GM23338 (cell line): Measurements from ENCODE around the gene AJUBA. TPM values are rescaled to one million over a fixed set of nuclear protein-coding genes. Genes with fewer than 3 reads are reported as not detected.

Experiments used
- ATAC-seq: fragments of 200-7000 bp; cut with Tn5 transposase; 3 replicates; pipeline ENCODE4 v1.9.1; 2020
- DNase-seq: peaks from one replicate; pipeline ENCODE4 v3.0.0-alpha.2; 2015; ENCODE audit warnings: low spot score
- H2AFZ ChIP-seq: fragments of 200-600 bp; sonication (generic); 2 replicates; pipeline ENCODE4 v1.8.0; 2016; ENCODE audit warnings: antibody characterized with exemption, mild to moderate bottlenecking, moderate library complexity
- H3F3A ChIP-seq: fragments of 200-600 bp; sonication (generic); replicated peaks from 2 replicates; pipeline ENCODE4 v1.8.0; 2017; ENCODE audit warnings: antibody characterized with exemption, mixed run types, low read depth
- H3K27ac ChIP-seq: fragments of 200-600 bp; sonication (generic); 2 replicates; pipeline ENCODE4 v1.6.1; 2016; ENCODE audit warnings: low read depth
- H3K27me3 ChIP-seq: fragments of 200-600 bp; sonication (generic); 2 replicates; pipeline ENCODE4 v1.8.0; 2016; ENCODE audit warnings: mild to moderate bottlenecking, mixed run types, moderate library complexity; ENCODE audit not compliant: insufficient read depth
- H3K36me3 ChIP-seq: fragments of 200-600 bp; sonication (generic); 2 replicates; pipeline ENCODE4 v1.8.0; 2016; ENCODE audit warnings: mild to moderate bottlenecking; ENCODE audit not compliant: insufficient read depth
- H3K4me1 ChIP-seq: fragments of 200-600 bp; sonication (generic); 2 replicates; pipeline ENCODE4 v1.8.0; 2016; ENCODE audit warnings: mild to moderate bottlenecking, moderate library complexity; ENCODE audit not compliant: insufficient read depth
- H3K4me2 ChIP-seq: fragments of 200-600 bp; sonication (generic); 2 replicates; pipeline ENCODE4 v1.7.1; 2017; ENCODE audit warnings: mixed run types
- H3K4me3 ChIP-seq: fragments of 200-600 bp; sonication (generic); 2 replicates; pipeline ENCODE4 v1.6.1; 2016; ENCODE audit warnings: mixed run types
- H3K79me2 ChIP-seq: fragments of 200-600 bp; sonication (generic); replicated peaks from 2 replicates; pipeline ENCODE4 v1.8.0; 2017; ENCODE audit warnings: mild to moderate bottlenecking; ENCODE audit not compliant: insufficient read depth
- H3K9me2 ChIP-seq: fragments of 200-600 bp; sonication (generic); 2 replicates; pipeline ENCODE4 v1.8.0; 2017; ENCODE audit not compliant: insufficient read depth
- H4K20me1 ChIP-seq: fragments of 200-600 bp; sonication (generic); replicated peaks from 2 replicates; pipeline ENCODE4 v1.8.0; 2017; ENCODE audit warnings: mild to moderate bottlenecking; ENCODE audit not compliant: insufficient read depth
- H3K27ac Mint-ChIP-seq: 2 replicates; pipeline ENCODE4 v1.8.0; 2020; ENCODE audit warnings: inconsistent platforms, mild to moderate bottlenecking, moderate library complexity, mixed read lengths
- H3K27me3 Mint-ChIP-seq: 3 replicates; pipeline ENCODE4 v1.8.0; 2022; ENCODE audit warnings: low read depth, mild to moderate bottlenecking, moderate library complexity, mixed read lengths, inconsistent platforms; ENCODE audit not compliant: insufficient read depth, poor library complexity
- H3K36me3 Mint-ChIP-seq: 3 replicates; pipeline ENCODE4 v1.8.0; 2021; ENCODE audit warnings: low read depth, mild to moderate bottlenecking, inconsistent platforms, moderate library complexity, mixed read lengths
- H3K4me1 Mint-ChIP-seq: 3 replicates; pipeline ENCODE4 v1.8.0; 2020; ENCODE audit warnings: mild to moderate bottlenecking, inconsistent platforms, mixed read lengths
- H3K4me3 Mint-ChIP-seq: 3 replicates; pipeline ENCODE4 v1.8.0; 2021; ENCODE audit warnings: moderate library complexity, mild to moderate bottlenecking, inconsistent platforms, mixed read lengths
- H3K9me3 Mint-ChIP-seq: 3 replicates; pipeline ENCODE4 v1.8.0; 2020; ENCODE audit warnings: moderate library complexity, mild to moderate bottlenecking, inconsistent platforms, mixed read lengths
- CREB1 ChIP-seq: fragments of 250-450 bp; sonication (Bioruptor Pico); IDR thresholded peaks from 2 replicates; pipeline ENCODE4 v1.5.0; 2020; ENCODE audit warnings: low read depth, mild to moderate bottlenecking, moderate library complexity
- CTCF ChIP-seq, 2 experiments: fragments of 200-600 bp in 1 of 2; sonication (generic) in 1 of 2; conservative IDR thresholded peaks; 2 replicates each; pipeline versions ENCODE4 v1.5.1 to v1.6.1; 2016 to 2017; ENCODE audit warnings: antibody characterized with exemption in 2 of 2, low read depth in 2 of 2, mild to moderate bottlenecking in 2 of 2, moderate library complexity in 1 of 2
- EZH2 ChIP-seq: fragments of 200-600 bp; sonication (generic); IDR thresholded peaks from one replicate; pipeline ENCODE4 v1.8.0; 2017; ENCODE audit warnings: antibody characterized with exemption, mild to moderate bottlenecking, low read depth; ENCODE audit not compliant: unreplicated experiment
- EZH2phosphoT487 ChIP-seq: fragments of 200-600 bp; sonication (generic); IDR thresholded peaks from one replicate; pipeline ENCODE4 v1.8.1; 2018; ENCODE audit warnings: antibody characterized with exemption; ENCODE audit not compliant: unreplicated experiment
- JUNB ChIP-seq: IDR thresholded peaks from one replicate; pipeline ENCODE4 v1.6.1; 2016; ENCODE audit warnings: antibody characterized with exemption; ENCODE audit not compliant: unreplicated experiment
- NANOG ChIP-seq: IDR thresholded peaks from 2 replicates; pipeline ENCODE4 v1.6.1; 2016; ENCODE audit warnings: antibody characterized with exemption, borderline replicate concordance
- POLR2AphosphoS5 ChIP-seq: IDR thresholded peaks from 2 replicates; pipeline ENCODE4 v1.6.1; 2016; ENCODE audit warnings: antibody characterized with exemption, low read depth
- STAT1 ChIP-seq: IDR thresholded peaks from one replicate; pipeline ENCODE4 v1.6.1; 2016; ENCODE audit warnings: antibody characterized with exemption; ENCODE audit not compliant: unreplicated experiment
- ZNF114 ChIP-seq: fragments of 250-450 bp; sonication (Bioruptor Pico); IDR thresholded peaks from 2 replicates; pipeline ENCODE4 v1.5.0; 2020; ENCODE audit warnings: mild to moderate bottlenecking, moderate library complexity
- ZNF331 ChIP-seq: fragments of 250-450 bp; sonication (Bioruptor Pico); IDR thresholded peaks from 2 replicates; pipeline ENCODE4 v1.5.0; 2020; ENCODE audit warnings: low read depth, mild to moderate bottlenecking, moderate library complexity
- ZNF462 ChIP-seq: fragments of 250-450 bp; sonication (Bioruptor Pico); IDR thresholded peaks from 2 replicates; pipeline ENCODE4 v1.5.0; 2020; ENCODE audit warnings: mild to moderate bottlenecking, moderate library complexity
- polyA plus RNA-seq: library from polyadenylated mRNA; unstranded; fragments of >200 nt; fragmentation: Nextera tagmentation; extraction: Ambion mirVana; gene quantifications from 2 replicates; pipeline ENCODE4 v1.2.1, GENCODE V29; 2016
- total RNA-seq: library from RNA; depleted of rRNA; stranded (reverse); fragments of >200 nt; shearing (Covaris generic); gene quantifications from 2 replicates; pipeline ENCODE4 v1.2.3, GENCODE V29; 2014
- TF ChIP-seq, protein P1 (sequence below): IDR thresholded peaks from 2 replicates; pipeline ENCODE4 v1.6.1; 2016; ENCODE audit warnings: antibody characterized with exemption
- TF ChIP-seq, protein P2 (sequence below): IDR thresholded peaks from one replicate; pipeline ENCODE4 v1.6.1; 2018; ENCODE audit warnings: antibody characterized with exemption; ENCODE audit not compliant: unreplicated experiment

The AJUBA gene
- total and polyA plus RNA-seq, 2 experiments from 2014 or later: 11.8 to 55.9 TPM

DNA sequence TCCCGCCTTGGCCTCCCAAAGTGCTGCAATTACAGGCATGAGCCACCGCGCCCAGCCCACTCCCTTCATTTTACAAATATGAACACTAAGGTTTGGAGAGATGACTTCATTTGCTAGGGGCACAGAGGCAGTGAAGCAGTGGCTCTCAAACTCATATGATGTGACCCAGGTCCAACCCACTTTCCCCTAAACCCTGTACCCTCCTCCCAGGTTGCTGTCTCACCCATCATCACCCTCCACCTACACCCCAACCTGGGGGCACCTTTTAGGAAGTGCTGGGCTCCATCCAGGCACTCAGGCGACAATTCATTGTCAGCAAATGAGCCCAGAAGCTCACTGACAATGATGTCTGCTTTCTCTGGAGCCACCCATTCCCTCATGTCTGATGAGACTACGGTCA is 58.6 kb downstream of the AJUBA start:
- Mint-ChIP-seq H3K36me3 (peaks cover 75% of the 10 kb centered on the region), H3K9me3 (no peaks in the 10 kb centered on the region; the same call in 2 of the 3 replicates), H3K27me3 (peaks cover 7% of the 10 kb centered on the region), H3K4me3 (no peak overlapping the region), H3K4me1 (peaks cover 12% of the 10 kb centered on the region; the same call in 2 of the 3 replicates), H3K27ac (no peak overlapping the region)
- no peak overlapping the region for H3K27ac ChIP-seq
- no peak for DNase-seq
- H3K79me2 ChIP-seq: peaks cover 21% of the 10 kb centered on the region
- H3K27me3 ChIP-seq: no peaks in the 10 kb centered on the region
- TF ChIP-seq EZH2phosphoT487 (no peak), ZNF331 (CRISPR knock-in tag) (no peak), ZNF114 (CRISPR knock-in tag) (no peak), NANOG (no peak), JUNB (no peak), CTCF (conservative IDR thresholded peaks at IDR 0.05; ENCODE audit: low read depth in 2 of 2) (no peak), POLR2AphosphoS5 (no peak), EZH2 (no peak), ZNF462 (CRISPR knock-in tag) (no peak), STAT1 (no peak), CREB1 (CRISPR knock-in tag) (no peak)
- TF ChIP-seq, protein P1, sequence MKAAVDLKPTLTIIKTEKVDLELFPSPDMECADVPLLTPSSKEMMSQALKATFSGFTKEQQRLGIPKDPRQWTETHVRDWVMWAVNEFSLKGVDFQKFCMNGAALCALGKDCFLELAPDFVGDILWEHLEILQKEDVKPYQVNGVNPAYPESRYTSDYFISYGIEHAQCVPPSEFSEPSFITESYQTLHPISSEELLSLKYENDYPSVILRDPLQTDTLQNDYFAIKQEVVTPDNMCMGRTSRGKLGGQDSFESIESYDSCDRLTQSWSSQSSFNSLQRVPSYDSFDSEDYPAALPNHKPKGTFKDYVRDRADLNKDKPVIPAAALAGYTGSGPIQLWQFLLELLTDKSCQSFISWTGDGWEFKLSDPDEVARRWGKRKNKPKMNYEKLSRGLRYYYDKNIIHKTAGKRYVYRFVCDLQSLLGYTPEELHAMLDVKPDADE: no peak
- TF ChIP-seq, protein P2, sequence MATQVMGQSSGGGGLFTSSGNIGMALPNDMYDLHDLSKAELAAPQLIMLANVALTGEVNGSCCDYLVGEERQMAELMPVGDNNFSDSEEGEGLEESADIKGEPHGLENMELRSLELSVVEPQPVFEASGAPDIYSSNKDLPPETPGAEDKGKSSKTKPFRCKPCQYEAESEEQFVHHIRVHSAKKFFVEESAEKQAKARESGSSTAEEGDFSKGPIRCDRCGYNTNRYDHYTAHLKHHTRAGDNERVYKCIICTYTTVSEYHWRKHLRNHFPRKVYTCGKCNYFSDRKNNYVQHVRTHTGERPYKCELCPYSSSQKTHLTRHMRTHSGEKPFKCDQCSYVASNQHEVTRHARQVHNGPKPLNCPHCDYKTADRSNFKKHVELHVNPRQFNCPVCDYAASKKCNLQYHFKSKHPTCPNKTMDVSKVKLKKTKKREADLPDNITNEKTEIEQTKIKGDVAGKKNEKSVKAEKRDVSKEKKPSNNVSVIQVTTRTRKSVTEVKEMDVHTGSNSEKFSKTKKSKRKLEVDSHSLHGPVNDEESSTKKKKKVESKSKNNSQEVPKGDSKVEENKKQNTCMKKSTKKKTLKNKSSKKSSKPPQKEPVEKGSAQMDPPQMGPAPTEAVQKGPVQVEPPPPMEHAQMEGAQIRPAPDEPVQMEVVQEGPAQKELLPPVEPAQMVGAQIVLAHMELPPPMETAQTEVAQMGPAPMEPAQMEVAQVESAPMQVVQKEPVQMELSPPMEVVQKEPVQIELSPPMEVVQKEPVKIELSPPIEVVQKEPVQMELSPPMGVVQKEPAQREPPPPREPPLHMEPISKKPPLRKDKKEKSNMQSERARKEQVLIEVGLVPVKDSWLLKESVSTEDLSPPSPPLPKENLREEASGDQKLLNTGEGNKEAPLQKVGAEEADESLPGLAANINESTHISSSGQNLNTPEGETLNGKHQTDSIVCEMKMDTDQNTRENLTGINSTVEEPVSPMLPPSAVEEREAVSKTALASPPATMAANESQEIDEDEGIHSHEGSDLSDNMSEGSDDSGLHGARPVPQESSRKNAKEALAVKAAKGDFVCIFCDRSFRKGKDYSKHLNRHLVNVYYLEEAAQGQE: no peak
- H3K9me2 ChIP-seq: no peaks in the 10 kb centered on the region
- H3F3A ChIP-seq: peaks cover 22% of the 10 kb centered on the region
- H3K4me1 ChIP-seq: peaks cover 15% of the 10 kb centered on the region
- H3K36me3 ChIP-seq: peaks cover 63% of the 10 kb centered on the region
- no peak for ATAC-seq
- peaks cover 3% of the 10 kb centered on the region; the same call in 1 of the 2 replicates for H4K20me1 ChIP-seq
- H3K4me2 ChIP-seq: no peak overlapping the region
- no peak overlapping the region for H3K4me3 ChIP-seq
- no peak overlapping the region for H2AFZ ChIP-seq
